HG03135 (cell line): ENCODE data around the gene PRPF40B.

Source experiments
- ATAC-seq: cut with Tn5 transposase; IDR thresholded peaks from one replicate; pipeline ENCODE4 v1.9.1; 2021; ENCODE audit warnings: mild to moderate bottlenecking, moderate library complexity; ENCODE audit not compliant: unreplicated experiment

PRPF40B gene

GRCh38 chr12:49655595-49656236 lies 32.4 kb downstream of the PRPF40B start:
- ATAC-seq: no peak

- ATAC-seq: no peak
Observed at GRCh38 chr12:49658276-49658675, 34.9 kb downstream of the PRPF40B start.

- ATAC-seq: no peak
Observed at GRCh38 chr12:49659753-49660152, 36.4 kb downstream of the PRPF40B start.

- no peak for ATAC-seq
Observed at GRCh38 chr12:49661191-49661590, 37.8 kb downstream of the PRPF40B start.

- no peak for ATAC-seq
Observed at GRCh38 chr12:49661746-49662145, 38.4 kb downstream of the PRPF40B start.

GRCh38 chr12:49662998-49663843 lies 39.9 kb downstream of the PRPF40B start:
- ATAC-seq: peak; percentile 72

GRCh38 chr12:49664167-49664566 lies 40.8 kb downstream of the PRPF40B start:
- no peak for ATAC-seq

GRCh38 chr12:49664591-49665239 lies 41.4 kb downstream of the PRPF40B start:
- peak; percentile 57 for ATAC-seq

- ATAC-seq: no peak
Observed at GRCh38 chr12:49665384-49665783, 42.0 kb downstream of the PRPF40B start.

GRCh38 chr12:49666176-49666575 lies 42.8 kb downstream of the PRPF40B start:
- no peak for ATAC-seq

GRCh38 chr12:49667325-49668090 lies 44.1 kb downstream of the PRPF40B start:
- no peak for ATAC-seq

GRCh38 chr12:49669796-49670195 lies 46.4 kb downstream of the PRPF40B start:
- ATAC-seq: no peak

- ATAC-seq: no peak
Observed at GRCh38 chr12:49671031-49671765, 47.8 kb downstream of the PRPF40B start.

- ATAC-seq: no peak
Observed at GRCh38 chr12:49672301-49673217, 49.2 kb downstream of the PRPF40B start.

- ATAC-seq: no peak
Observed at GRCh38 chr12:49673446-49674317, 50.3 kb downstream of the PRPF40B start.

GRCh38 chr12:49674318-49674981 lies 51.1 kb downstream of the PRPF40B start:
- no peak for ATAC-seq

GRCh38 chr12:49675137-49675536 lies 51.8 kb downstream of the PRPF40B start:
- no peak for ATAC-seq

GRCh38 chr12:49678711-49679110 lies 55.4 kb downstream of the PRPF40B start:
- no peak for ATAC-seq
